ENCODE results near the gene PRRC2B. TPM values are rescaled to one million over a fixed set of nuclear protein-coding genes. Genes with fewer than 3 reads are reported as not detected.

Gene PRRC2B
- total RNA-seq, 1 experiment from 2014 or later = 170 TPM

DNA sequence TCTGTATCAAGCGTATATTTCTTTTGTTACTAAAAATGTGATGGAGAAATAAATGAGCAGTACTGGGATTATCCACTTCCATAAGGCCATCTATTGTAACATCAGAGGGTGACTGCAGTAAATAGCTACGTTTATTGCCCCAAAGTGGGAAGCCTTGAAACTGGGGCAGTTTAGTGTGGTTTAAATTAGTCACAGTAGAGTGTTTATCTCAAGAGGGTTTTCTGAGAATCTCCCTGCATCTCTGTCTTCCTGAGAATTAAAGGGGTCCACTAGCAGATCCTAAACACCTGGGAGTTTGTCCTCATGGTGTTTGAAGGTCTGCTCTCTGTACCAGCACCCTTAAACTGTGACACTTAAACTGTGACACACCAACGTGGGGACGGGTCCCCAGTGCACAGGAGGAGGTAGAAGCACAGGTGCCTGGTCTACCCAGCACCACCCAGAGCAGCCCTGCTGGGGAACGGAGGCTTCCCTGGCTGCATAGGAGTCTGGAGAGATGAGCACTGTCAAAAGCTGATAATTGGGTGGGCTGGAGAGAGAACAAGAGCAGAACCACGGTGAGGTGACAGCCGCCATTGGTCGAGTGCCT lies 25.2 kb downstream of the PRRC2B start:
- Histone ChIP-seq H3K27me3 (ENCODE audit: insufficient read depth, low read length) (no peaks in the 10 kb centered on the region), H3K4me1 (ENCODE audit: control insufficient read depth in 1 of 2, insufficient read depth in 2 of 2, low read length in 2 of 2) (peaks cover 6 to 31% of the 10 kb centered on the region in 2 experiments; a peak in 3 of 4 replicates), H4K20me1 (ENCODE audit: insufficient read depth) (peaks cover 37% of the 10 kb centered on the region), H3K4me2 (ENCODE audit: low read length) (no peak overlapping the region), H2AFZ (ENCODE audit: low read depth, low read length, poor library complexity, severe bottlenecking) (no peak overlapping the region), H3K36me3 (ENCODE audit: control insufficient read depth in 1 of 2, insufficient read depth in 2 of 2, low read length in 2 of 2) (peaks cover 3 to 16% of the 10 kb centered on the region in 2 experiments; a peak in 1 of 4 replicates), H3K9me3 (ENCODE audit: control insufficient read depth in 1 of 2, insufficient read depth in 1 of 2, low read depth in 1 of 2, low read length in 2 of 2) (no peaks in the 10 kb centered on the region), H3K79me2 (ENCODE audit: insufficient read depth, low read length) (peaks cover 100% of the 10 kb centered on the region), H3K9ac (ENCODE audit: low read length) (no peak overlapping the region), H3K4me3 (replicated peaks in 1 of 2; ENCODE audit: low read depth in 1 of 2, low read length in 2 of 2) (no peak overlapping the region), H3K27ac (ENCODE audit: low read depth, low read length) (no peak overlapping the region), H3K9me2 (ENCODE audit: insufficient read depth) (no peaks in the 10 kb centered on the region)
- no TSS peak for BruUV-seq (replicated peaks)
- ATAC-seq (no peak), DNase-seq (ENCODE audit: low read depth, low spot score) (no peak)
- POLR2A ChIA-PET = no interaction called here
- CTCF ChIA-PET = no interaction called here
- intact Hi-C loops (cut with micrococcal nuclease) = no loop called here
- no peak for TF ChIP-seq EZH2 (IDR thresholded peaks at IDR 0.05)
- no peak for TF ChIP-seq FOSL1 (IDR thresholded peaks at IDR 0.05; ENCODE audit: low read depth)
- TF ChIP-seq ELF1 (IDR thresholded peaks at IDR 0.05; ENCODE audit: borderline replicate concordance, low read depth) = no peak
- no peak for TF ChIP-seq TCF7L2 (IDR thresholded peaks at IDR 0.05; ENCODE audit: borderline replicate concordance, extremely low read depth, insufficient read depth, insufficient read length)
- no peak for TF ChIP-seq YY1 (IDR thresholded peaks at IDR 0.05; ENCODE audit: extremely low read depth, insufficient replicate concordance, low read depth, low read length)
- TF ChIP-seq CEBPB (IDR thresholded peaks at IDR 0.05; ENCODE audit: low read depth) = no peak
- no peak for TF ChIP-seq ZFX (IDR thresholded peaks at IDR 0.05)
- no peak for TF ChIP-seq ZBTB33 (IDR thresholded peaks at IDR 0.05; ENCODE audit: extremely low read depth, insufficient replicate concordance, low read length)
- TF ChIP-seq REST (IDR thresholded peaks at IDR 0.05; ENCODE audit: low read depth) = no peak
- TF ChIP-seq POLR2A (IDR thresholded peaks at IDR 0.05; ENCODE audit: borderline replicate concordance, extremely low read depth, insufficient read depth, insufficient read length) = no peak
- TF ChIP-seq RAD21 (IDR thresholded peaks at IDR 0.05; ENCODE audit: low read depth) = no peak
- RAD21 ChIA-PET (ENCODE audit: low non-redundant PET in 1 of 2, low total read pairs in 2 of 2, uncharacterized antibody in 2 of 2, unreplicated experiment in 2 of 2) = no interaction called here

Data from HCT116 (cell line).